GM21737 (cell line): ENCODE data around the gene ANKFN1.

Source experiments
- ATAC-seq: cut with Tn5 transposase; IDR thresholded peaks from one replicate; pipeline ENCODE4 v1.9.1; 2021; ENCODE audit warnings: mild to moderate bottlenecking, moderate library complexity; ENCODE audit not compliant: unreplicated experiment

Gene ANKFN1

DNA sequence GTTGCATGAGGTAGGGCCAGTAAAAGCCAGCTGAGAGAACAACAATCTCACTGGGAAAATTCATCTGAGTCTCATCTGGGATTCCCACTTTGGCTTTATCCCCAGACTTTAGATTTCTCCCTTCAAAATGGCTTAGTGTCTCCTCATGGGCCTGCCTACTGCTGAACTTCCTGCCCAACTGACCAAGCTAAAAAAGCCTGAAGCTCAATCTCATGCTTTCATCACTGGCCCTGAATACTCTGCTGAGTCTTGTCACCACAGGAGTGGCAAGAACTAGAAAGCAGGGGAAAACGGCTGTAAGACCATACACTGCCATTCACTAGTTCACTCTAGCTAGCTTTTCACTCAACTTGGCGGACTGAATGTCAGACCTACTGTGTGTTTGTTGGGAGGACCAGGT is 343.9 kb downstream of the ANKFN1 start:
- ATAC-seq: no peak

DNA sequence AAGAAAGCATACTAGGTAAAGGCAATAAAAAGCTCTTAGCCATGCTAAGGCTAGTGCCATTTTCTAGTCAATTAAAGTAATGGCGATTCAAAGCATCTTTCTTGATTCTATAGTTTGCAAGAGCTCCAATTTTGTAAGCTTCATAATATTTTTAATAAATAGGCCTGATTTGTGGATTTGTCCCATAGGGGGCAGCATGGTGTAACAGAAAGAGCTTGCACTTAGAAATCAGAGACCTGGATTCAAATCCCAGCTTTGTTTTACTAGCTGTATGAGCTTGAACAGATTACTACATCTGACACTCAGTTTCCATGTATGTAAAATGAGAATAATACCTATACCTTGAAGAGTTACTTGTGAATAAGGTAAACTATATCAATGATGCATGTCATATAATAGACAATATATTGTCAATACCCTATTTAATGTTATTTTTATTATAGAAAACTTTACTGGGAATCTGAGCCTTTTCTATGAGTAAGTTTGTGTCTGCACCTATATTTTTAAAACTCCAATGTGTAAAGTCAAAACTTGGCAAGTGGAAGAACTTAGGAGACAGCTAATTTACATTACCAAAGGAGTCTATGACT is 346.6 kb downstream of the ANKFN1 start:
- ATAC-seq: no peak

DNA sequence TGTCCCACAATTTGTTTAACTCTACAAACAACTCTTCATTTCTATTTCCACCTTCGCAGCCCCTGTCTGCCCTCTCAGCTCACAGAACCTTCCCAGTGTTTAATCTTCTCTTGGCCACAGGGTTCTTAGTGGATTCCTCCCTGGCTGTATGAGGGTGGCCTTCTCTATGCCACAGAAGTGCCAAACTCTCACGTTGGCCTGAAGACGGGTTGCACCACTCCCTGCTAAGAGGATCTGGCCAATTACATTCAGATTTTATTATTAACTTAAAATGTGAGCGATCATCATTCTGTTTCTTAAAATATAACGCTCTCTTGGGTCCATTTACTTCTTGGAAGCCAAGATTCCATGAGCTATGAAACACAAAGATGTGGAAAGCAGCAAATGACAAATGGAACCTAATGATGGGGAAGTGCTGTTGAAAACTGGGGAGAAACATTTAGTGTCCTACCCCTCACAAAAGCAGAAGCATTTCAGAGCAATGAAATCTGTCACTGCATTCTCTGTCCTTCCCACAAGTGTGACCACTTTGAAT is 348.9 kb downstream of the ANKFN1 start:
- ATAC-seq: no peak

DNA sequence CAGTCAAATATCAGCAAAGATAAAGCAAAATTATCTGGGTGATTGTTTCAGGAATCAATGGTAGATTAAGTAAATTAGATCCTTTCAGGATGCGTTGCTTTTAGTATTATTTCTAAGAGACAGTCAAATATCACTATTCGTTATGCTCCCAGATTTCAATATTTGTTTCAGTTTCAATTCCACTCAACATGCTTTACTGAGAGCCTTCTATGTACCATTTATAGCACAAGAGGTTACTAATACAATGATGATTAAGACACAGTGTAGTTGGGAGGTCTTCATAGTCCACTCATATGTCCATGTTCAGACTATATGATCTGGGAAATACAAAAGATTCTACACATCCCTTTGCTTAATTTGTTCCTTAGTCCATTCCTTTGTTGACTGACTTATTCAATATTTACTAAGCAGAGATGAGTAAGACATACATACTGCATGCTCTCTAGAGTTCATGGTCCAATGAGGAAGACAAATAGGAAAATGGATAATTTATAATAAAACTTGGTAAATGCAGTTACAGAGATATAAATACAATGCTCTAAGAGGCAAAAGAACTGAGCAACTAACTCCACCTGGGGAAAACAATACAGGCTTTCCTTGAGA is 352.0 kb downstream of the ANKFN1 start:
- ATAC-seq: no peak

DNA sequence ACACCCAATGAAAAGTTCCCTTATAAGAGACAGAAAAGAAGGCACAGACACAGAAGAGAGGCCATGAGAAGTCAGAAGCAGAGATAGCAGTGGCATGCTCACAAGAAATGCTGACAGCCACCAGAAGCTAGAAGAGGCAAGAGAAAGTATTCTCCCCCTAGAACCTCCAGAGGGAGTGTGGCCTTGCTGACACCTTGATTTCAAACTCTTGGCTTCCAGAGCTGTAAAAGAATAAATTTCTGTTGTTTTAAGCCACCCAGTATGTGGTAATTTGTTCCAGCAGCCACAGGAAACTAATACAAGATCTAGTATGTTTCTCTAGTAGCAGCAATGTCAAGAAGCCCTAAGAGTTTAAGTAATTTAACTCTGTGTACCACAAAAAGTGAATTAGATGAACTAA is 353.1 kb downstream of the ANKFN1 start:
- ATAC-seq: no peak

DNA sequence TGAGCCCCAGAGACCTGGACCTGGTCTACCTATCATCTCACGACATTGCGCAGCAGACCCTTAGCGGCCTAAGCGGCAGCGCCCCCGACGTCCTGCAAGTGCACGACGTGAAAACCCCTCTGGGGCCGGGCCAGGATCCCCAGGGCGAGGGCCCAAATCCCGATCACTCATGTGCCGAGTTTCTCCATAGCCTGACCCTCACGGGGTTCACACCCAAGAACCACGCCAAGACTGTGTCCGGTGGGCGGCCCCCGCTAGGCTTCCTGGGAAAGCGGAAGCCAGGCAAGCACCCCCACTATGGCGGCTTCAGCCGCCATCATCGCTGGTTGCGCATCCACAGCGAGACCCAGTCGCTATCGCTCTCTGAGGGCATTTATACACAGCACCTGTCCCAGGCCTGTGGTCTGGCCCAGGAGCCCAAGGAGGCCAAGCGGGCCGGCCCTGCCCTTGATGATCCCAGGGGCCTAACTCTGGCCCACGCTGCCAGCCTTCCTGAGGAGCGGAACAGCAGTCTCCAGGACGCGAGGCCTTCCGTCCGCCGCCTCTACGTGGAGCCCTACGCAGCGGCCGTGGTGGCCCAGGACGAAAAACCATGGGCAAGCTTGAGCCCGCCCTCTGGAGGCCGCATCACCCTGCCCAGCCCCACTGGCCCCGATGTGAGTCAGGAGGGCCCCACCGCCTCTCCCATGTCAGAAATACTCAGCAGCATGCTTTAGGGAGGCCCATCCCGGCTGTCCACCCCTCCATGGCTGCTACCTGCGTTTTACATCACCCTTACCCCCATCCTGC is 357.5 kb downstream of the ANKFN1 start:
- no peak for ATAC-seq

DNA sequence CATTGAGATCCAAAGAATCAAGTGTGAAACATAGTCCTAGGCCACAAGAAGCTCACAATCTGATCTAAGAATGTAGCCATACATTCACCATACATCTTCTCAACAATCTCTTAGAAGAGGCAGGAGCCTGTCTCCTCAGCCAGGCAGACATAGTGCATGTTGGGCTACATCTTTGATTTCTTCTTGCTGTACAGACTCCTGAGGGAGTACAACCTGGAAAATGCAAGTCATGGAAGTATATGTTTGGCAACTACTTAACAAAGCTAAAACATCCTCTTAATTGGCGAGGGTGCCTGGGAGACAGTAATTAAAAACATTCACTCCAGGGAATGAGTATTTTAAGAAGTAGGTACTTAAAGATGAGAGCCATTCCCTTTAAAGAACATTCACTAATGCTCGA is 361.0 kb downstream of the ANKFN1 start:
- ATAC-seq: no peak

DNA sequence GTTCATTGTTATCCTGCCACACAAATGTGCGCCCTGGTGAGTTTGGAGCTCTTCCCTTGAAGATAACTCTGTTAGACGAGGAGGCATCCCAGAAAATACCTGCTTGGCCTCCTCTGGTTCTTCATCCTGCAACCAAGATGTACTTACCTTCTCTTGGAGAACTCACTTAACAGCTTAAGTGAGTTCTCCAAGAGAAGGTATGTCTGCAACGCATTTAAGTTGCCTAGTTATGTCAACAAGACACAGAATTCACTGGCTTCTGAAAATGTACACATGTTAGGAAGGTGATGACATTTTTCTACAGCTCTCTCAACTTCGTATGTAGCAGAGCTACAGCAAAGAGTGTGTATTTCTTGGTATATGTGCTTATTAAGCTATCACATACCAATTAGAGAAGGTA is 361.6 kb downstream of the ANKFN1 start:
- ATAC-seq: no peak

DNA sequence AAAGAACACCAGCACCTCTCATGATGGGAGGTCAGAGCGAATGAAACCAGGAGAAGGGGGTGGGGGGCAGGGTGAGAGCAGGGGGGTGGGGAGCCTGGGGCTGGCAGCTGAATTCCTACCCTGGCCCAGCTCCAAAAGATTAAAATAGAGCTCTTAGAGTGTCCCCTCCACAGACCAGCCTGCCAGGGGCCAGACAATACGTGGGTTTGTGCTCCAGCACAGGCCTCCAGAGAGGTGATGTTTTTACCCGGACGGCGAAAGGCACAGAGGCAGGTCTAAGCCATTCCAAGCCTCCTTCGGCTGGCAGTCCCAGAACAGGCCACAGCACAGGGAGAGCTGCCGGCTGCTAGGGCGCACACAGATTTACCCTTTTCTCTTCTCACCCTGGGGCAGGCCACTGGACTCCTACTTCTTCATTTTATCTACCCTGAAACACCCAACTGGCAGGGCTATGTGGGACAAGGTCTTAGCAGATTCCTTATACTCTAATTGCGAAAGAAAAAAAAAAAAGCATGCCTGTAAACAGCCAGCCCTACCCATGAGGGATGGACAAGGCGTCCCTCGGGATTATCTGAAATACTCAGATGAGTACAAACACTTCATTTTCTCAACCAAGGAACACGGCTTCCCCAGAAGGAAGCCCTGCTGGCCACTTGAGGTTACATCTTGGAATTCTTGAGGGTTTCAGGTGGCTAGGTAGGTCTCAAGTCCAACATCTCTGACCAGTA is 368.3 kb downstream of the ANKFN1 start:
- ATAC-seq: no peak

DNA sequence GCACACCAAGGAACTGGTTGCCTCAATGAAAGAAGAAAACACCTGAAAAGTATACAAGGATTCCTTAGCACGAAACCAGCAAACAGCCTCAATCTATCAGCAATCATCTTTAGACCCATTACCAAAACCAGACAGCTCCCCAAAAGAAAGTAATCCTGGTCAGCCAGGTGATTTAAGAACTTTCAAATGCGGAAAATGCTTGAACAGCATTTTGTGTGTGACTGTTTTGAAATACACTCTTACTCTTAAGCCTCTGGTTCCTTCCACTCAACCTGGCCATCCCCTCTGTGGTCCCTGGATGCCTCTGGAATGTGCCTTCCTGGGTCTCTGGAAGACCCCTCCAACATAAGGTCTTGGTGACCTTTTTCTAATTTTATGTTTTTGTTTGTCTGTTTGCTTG is 369.8 kb downstream of the ANKFN1 start:
- no peak for ATAC-seq

DNA sequence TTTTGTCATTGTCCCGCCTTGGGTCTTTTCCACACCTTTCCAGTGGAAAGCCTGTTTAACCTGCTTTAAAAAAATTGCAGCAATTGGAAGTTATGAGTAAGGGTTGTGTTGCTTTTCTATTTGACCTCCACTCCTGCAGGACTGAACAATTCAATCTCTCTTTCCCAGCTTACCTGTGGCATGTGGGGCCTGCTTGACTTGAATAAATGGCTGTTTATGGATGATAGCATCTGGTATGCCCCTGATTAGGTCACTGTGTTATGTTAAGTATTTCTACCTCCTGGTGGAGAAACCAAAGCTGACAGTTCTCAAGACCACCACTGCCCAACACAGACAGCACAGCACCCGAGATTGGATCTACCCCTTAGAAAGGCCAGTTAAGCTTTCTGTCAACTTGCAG is 375.4 kb downstream of the ANKFN1 start:
- ATAC-seq: no peak

DNA sequence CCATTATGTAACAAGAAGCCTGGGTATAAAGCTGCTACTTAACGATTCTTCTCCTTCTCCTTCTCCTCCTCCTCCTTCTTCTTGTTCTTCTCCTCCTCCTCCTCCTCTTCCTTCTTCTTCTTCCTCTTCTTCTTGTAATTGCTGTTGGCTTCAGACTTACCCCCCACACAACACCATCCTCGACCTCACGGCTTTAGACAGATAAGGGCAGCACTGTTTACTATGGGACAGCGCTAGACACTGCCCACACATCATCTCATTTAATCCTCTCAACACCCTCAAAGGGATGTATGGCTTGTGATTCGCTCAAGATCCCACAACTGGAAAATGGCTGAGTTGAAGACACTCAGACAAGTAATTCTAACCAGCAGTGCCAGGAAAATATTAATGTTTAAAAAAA is 379.7 kb downstream of the ANKFN1 start:
- ATAC-seq: no peak

DNA sequence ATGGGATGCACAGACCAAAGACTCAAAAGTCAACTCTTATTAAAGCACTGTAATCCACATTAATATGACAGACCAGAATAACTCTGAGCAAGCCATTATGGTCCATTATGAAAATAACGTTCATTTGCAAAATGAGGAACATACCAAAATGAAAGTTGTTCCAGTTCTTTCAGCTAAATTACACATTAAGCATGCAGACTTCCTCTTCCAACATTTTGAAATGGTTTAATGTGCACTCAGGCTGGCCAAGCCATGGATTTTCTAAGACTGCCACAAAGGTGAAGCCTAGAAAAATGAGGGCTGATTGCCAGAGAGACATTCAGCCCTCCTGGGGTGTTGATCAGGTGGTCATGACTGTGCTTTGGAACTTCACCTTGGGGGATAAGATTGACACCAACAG is 383.5 kb downstream of the ANKFN1 start:
- no peak for ATAC-seq

DNA sequence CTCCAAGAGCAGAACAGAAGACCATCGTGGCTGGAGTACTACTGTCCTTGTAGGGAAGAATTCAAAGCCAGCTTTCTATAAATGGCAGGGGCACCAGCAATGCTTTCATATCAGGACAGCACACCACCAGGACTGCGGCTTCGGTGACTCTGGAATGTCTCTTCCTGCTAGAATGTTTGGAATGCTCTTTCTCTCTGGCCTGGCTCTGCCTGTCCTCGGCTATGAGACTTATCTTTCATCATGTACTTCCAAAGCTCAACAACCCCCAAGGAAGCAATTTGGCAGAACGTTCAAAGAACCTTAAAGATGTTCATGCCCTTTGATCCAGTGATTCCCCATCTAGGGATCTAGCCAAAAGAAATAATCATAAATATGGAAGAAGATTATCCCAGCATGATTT is 387.6 kb downstream of the ANKFN1 start:
- ATAC-seq: no peak

DNA sequence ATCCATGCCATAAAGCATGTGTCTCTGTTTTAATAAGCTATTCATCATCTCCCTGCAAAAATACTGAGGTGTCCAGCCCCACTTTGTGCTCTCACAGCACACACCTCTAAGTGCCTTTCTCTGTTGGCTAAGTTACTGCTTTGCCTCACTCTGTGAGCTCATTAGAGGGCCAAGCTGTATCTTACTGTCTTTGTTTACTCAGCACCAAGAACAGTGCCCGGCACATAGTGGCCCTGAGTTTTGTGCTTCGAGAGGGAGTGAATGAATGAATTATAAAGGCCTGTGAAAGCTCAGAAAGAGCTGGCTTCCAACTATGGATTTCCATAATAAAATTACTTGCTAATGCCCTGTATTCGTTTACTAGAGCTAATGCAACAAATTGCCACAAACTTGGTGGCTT is 390.0 kb downstream of the ANKFN1 start:
- ATAC-seq: no peak

DNA sequence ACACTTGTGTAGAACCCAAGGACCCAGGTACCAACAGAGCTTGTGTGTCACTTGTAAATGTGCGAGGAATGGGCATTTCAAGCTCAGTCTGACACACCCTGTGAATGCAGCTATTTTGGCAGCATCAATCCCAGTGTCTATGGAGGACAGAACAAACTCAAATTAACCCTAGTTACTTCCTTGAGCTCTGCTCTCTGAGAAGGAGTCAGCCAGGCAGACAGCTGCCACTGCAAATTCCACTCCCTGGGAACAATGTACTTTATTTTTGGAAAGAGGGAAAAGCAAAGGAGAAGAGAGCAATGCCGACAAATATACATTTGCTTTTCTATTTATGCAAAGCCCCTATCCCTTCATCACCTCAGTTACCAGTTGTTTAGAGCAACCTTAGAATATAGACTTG is 391.8 kb downstream of the ANKFN1 start:
- no peak for ATAC-seq

DNA sequence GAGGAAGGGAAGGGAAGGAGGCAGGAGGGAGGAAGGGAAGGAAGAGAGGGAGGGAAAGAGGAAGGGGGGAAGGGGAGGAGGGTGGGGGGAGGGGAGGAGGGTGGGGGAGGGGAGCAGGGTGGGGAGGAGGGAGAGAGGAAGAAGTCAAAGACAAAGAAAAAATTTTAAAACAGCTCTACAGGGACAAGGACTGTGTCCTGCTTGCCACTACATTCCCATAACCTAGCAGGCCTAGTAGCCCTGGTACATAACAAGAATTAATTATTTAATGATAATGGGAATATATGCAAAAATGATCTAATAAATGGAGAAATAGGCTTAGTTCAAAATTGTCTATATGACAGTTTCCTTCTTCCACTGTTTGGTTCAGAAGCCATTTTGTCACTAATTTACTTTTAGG is 392.7 kb downstream of the ANKFN1 start:
- no peak for ATAC-seq

DNA sequence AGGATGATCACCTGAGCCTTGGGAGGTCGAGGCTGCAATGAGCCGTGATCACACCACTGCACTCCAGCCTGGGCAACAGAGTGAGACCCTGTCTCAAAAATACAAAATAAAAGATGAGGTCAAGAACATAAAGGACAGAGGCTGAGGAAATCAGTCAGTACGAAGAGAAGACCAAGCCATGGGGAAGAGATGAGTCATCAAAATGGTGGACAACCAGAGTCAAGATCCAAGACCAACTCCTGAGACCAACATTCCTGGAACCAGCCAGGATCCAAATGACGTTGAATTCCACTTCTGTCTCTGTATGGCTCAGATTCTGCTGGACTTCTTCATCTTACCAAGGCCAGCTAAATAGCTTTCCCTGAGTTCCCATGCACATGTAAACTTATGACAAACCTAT is 395.4 kb downstream of the ANKFN1 start:
- ATAC-seq: no peak

DNA sequence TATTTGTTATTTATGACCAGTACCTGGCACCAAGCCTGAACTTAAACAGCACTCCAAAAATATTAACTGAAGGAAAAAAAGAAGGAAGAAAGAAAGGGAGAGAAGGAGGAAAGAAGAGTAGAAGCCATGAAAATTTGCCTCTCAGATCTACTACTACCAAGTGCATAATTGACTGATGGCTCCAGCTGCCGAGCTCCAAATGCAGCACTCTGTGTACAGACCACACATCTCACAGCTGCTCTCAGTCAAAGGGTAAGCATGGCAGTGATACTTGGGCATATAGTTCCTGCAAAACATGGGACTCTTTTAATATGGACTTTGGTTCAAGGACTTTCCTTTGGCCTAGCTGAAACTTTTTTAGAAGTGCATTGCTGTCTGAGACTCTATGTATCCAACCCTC is 396.2 kb downstream of the ANKFN1 start:
- ATAC-seq: no peak

DNA sequence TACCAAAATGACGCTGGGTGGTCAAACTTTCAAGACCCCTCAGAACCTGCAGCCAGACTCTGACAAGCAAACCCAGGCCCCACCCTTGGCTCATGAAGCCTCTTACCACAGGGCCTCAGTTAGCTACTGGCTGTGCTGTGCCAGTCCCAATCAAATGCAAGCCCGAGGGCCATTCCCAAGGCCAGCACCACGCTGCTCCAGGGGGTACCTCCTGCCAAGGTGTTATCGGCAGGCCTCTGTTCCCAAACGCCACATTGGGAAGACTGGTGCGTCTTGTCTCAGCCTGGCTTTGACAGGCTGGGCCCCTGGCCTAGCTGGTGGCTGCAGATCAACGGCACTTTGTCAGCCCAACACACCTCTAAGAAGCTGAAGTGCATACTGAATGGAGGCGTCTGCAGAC is 404.4 kb downstream of the ANKFN1 start:
- ATAC-seq: no peak

DNA sequence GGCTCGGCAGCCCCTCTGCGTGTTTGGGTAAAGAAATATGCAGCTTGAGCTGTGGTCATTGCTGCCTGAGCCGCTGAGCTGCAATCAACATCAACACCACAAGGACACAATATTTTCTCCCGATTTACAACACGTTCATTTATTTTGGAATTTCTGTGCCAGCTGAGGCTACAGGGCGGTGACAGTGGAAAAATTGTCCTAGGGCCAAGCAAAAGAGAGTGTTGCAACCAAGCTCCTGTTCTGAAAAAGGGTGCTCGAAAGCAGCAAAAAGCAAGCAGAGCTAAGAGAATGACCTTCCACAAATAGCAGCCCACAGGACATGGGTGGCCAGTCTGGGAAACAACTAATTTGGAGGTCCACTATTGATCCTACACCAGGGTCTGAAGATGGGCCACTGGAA is 404.8 kb downstream of the ANKFN1 start:
- ATAC-seq: no peak
